GM12878 (cell line): ENCODE measurements around the gene TP63. TPM values are rescaled to one million over a fixed set of nuclear protein-coding genes. Genes with fewer than 3 reads are reported as not detected.

Experiments used
- ATAC-seq: fragments of 200-7000 bp; cut with Tn5 transposase; 3 replicates; pipeline ENCODE4 v1.9.1; 2020; ENCODE audit warnings: mild to moderate bottlenecking, moderate library complexity
- BruUV-seq: library from RNA; stranded (reverse); fragments of 400-500 nt; replicated peaks from 2 replicates; lab custom pipeline; 2021; lab: Mats Ljungman, UMichigan
- CTCF ChIA-PET: fragments of 300-600 bp; sonication (Branson Sonifier 250); formaldehyde crosslinking; extraction: SDS; loops from one replicate; lab custom pipeline; 2021; ENCODE audit warnings: inconsistent platforms; lab: Yijun Ruan, JAX
- POLR2A ChIA-PET: fragments of 350-600 bp; formaldehyde crosslinking; extraction: SDS; loops from one replicate; lab custom pipeline; 2021; ENCODE audit warnings: inconsistent platforms; lab: Charles Lee
- RAD21 ChIA-PET: fragments of 300-600 bp; sonication (Branson Sonifier 250); formaldehyde crosslinking; loops from one replicate; lab custom pipeline; 2023; ENCODE audit warnings: antibody characterized with exemption; ENCODE audit not compliant: unreplicated experiment; lab: Charles Lee
- SMC1A ChIA-PET: fragments of 300-600 bp; sonication (Branson Sonifier 250); formaldehyde crosslinking; loops from one replicate; lab custom pipeline; 2023; ENCODE audit not compliant: unreplicated experiment, uncharacterized antibody; lab: Charles Lee
- DNase-seq: peaks from one replicate; pipeline ENCODE4 v3.0.0-alpha.2; 2011; ENCODE audit warnings: low read depth, low spot score
- FAIRE-seq: peaks from 3 replicates; lab custom pipeline; 2011; peaks lifted over from hg19 to GRCh38; lab: Jason Lieb, UNC
- H2AFZ ChIP-seq: 2 replicates; pipeline ENCODE4 v1.6.0; 2011; ENCODE audit warnings: low read depth, low read length, control low read depth; ENCODE audit not compliant: control insufficient read depth
- H3K27ac ChIP-seq: 2 replicates; pipeline ENCODE4 v1.5.1; 2011; ENCODE audit warnings: control low read depth; ENCODE audit not compliant: control insufficient read depth, insufficient read depth
- H3K27me3 ChIP-seq, 2 experiments: replicated peaks in 1 of 2; 2 replicates each; pipeline versions ENCODE4 v1.6.0 to v1.6.1; 2011; ENCODE audit warnings: low read length in 1 of 2; ENCODE audit not compliant: control insufficient read depth in 2 of 2, insufficient read depth in 2 of 2
- H3K36me3 ChIP-seq, 2 experiments: 2 replicates each; pipeline ENCODE4 v1.5.1; 2011; ENCODE audit warnings: low read length in 1 of 2; ENCODE audit not compliant: control insufficient read depth in 2 of 2, insufficient read depth in 2 of 2
- H3K4me1 ChIP-seq: 2 replicates; pipeline ENCODE4 v1.6.1; 2011; ENCODE audit warnings: mild to moderate bottlenecking, low read length, moderate library complexity, mixed read lengths; ENCODE audit not compliant: control insufficient read depth, insufficient read depth
- H3K4me2 ChIP-seq: 2 replicates; pipeline ENCODE4 v1.6.0; 2011; ENCODE audit warnings: control low read depth; ENCODE audit not compliant: control insufficient read depth, insufficient read depth
- H3K4me3 ChIP-seq: fragments of 200-600 bp; sonication (generic); 2 replicates; pipeline ENCODE4 v1.5.1; 2016
- H3K79me2 ChIP-seq: 2 replicates; pipeline ENCODE4 v1.6.0; 2011; ENCODE audit warnings: low read length; ENCODE audit not compliant: control insufficient read depth, insufficient read depth
- H3K9ac ChIP-seq: 2 replicates; pipeline ENCODE4 v1.8.0; 2011; ENCODE audit warnings: low read length, control low read depth, mixed read lengths; ENCODE audit not compliant: control insufficient read depth, insufficient read depth
- H3K9me3 ChIP-seq: replicated peaks from 3 replicates; pipeline ENCODE4 v1.5.1; 2011; ENCODE audit warnings: mild to moderate bottlenecking, low read length; ENCODE audit not compliant: control insufficient read depth, insufficient read depth
- H4K20me1 ChIP-seq: 2 replicates; pipeline ENCODE4 v1.6.0; 2011; ENCODE audit not compliant: control insufficient read depth, insufficient read depth
- CTCF ChIP-seq, 3 experiments: IDR thresholded peaks in 2 of 3; conservative IDR thresholded peaks in 1 of 3; 2 replicates each; pipeline ENCODE4 v1.5.1; 2011; ENCODE audit warnings: low read depth in 3 of 3, low read length in 3 of 3, mild to moderate bottlenecking in 3 of 3, control low read depth in 2 of 3, moderate library complexity in 2 of 3, inconsistent platforms in 1 of 3, mixed read lengths in 1 of 3; ENCODE audit not compliant: control insufficient read depth in 2 of 3, insufficient read depth in 1 of 3; ENCODE audit errors: extremely low read depth in 1 of 3
- CUX1 ChIP-seq: IDR thresholded peaks from 2 replicates; pipeline ENCODE4 v1.6.1; 2012; ENCODE audit warnings: improper control_type of control experiment, low read depth, low read length; ENCODE audit not compliant: insufficient replicate concordance
- HDGF ChIP-seq: fragments of 450-650 bp; IDR thresholded peaks from 2 replicates; pipeline ENCODE4 v1.6.1; 2016; ENCODE audit warnings: antibody characterized with exemption
- HSF1 ChIP-seq: fragments of 150-350 bp; IDR thresholded peaks from 2 replicates; pipeline ENCODE4 v1.6.1; 2014; ENCODE audit warnings: mild to moderate bottlenecking, low read depth, low read length
- IKZF2 ChIP-seq, 2 experiments: fragments of 450-650 bp; IDR thresholded peaks; 2 replicates each; pipeline ENCODE4 v1.6.1; 2017; ENCODE audit warnings: mild to moderate bottlenecking in 2 of 2, moderate library complexity in 2 of 2
- IRF3 ChIP-seq: fragments of 450-650 bp; IDR thresholded peaks from 2 replicates; pipeline ENCODE4 v1.6.1; 2014; ENCODE audit warnings: mild to moderate bottlenecking
- MEF2B ChIP-seq: fragments of 450-650 bp; IDR thresholded peaks from 2 replicates; pipeline ENCODE4 v1.6.1; 2018; ENCODE audit warnings: mild to moderate bottlenecking, moderate library complexity; ENCODE audit not compliant: partially characterized antibody, poor library complexity, severe bottlenecking
- RBBP5 ChIP-seq: fragments of 200-600 bp; sonication (generic); conservative IDR thresholded peaks from 2 replicates; pipeline ENCODE4 v1.6.1; 2016
- SPI1 ChIP-seq: IDR thresholded peaks from 2 replicates; pipeline ENCODE4 v1.6.1; 2011; ENCODE audit warnings: low read depth, mild to moderate bottlenecking, low read length, moderate library complexity, borderline replicate concordance; ENCODE audit not compliant: insufficient read depth
- STAT1 ChIP-seq: fragments of 450-650 bp; conservative IDR thresholded peaks from 2 replicates; pipeline ENCODE4 v1.6.1; 2014; ENCODE audit warnings: antibody characterized with exemption, mild to moderate bottlenecking
- TARDBP ChIP-seq: IDR thresholded peaks from 2 replicates; pipeline ENCODE4 v1.6.1; 2016; ENCODE audit warnings: borderline replicate concordance
- USF1 ChIP-seq: IDR thresholded peaks from 2 replicates; pipeline ENCODE4 v1.6.1; 2011; ENCODE audit warnings: borderline replicate concordance, low read depth, mild to moderate bottlenecking, moderate library complexity, mixed read lengths, low read length; ENCODE audit not compliant: insufficient read depth; ENCODE audit errors: extremely low read length
- ZBED1 ChIP-seq: IDR thresholded peaks from 2 replicates; pipeline ENCODE4 v1.6.1; 2016; ENCODE audit warnings: borderline replicate concordance
- WGBS: methylation state at CpG from one replicate; pipeline ENCODE4 v1.1.6; 2016; ENCODE audit warnings: low lambda C conversion rate; ENCODE audit not compliant: insufficient replicate concordance, insufficient coverage; ENCODE audit errors: missing lambda C conversion rate; 5-methylcytosine and 5-hydroxymethylcytosine counted together
- in situ Hi-C: fragments of 300-500 bp; cut with MboI; formaldehyde crosslinking; loops from 9 replicates; pipeline ENCODE4 v1.14.3; 2018; ENCODE audit warnings: mixed read lengths
- intact Hi-C: fragments of 100-400 bp; cut with micrococcal nuclease; formaldehyde crosslinking; loops from one replicate; pipeline ENCODE4 v1.14.2; 2022; ENCODE audit not compliant: unreplicated experiment
- polyA plus RNA-seq, 11 experiments: library from polyadenylated mRNA; depleted of rRNA in 4 of 11; unstranded in 6 of 11; stranded (reverse) in 5 of 11; fragments of >200 nt; fragmentation: Nextera tagmentation in 4 of 11; fragmentation: Illumina TruSeq in 1 of 11; extraction: Ambion mirVana in 4 of 11; extraction: Trizol in 1 of 11; gene quantifications; 1 replicate in 1 of 11; 2 replicates in 10 of 11; pipeline versions ENCODE4 v1.2.1 to v1.2.3, GENCODE V29; 2011 to 2016; ENCODE audit warnings: inconsistent platforms in 2 of 11, missing spikeins in 2 of 11, low read depth in 1 of 11
- total RNA-seq, 4 experiments: library from RNA; depleted of rRNA in 3 of 4; stranded (reverse); fragments of >200 nt in 3 of 4; fragmentation: Illumina TruSeq in 1 of 4; extraction: Trizol in 1 of 4; gene quantifications; 2 replicates each; pipeline versions ENCODE4 v1.2.1 to v1.2.3, GENCODE V29; 2013 to 2021

The TP63 gene
- total and polyA plus RNA-seq, 10 of the 15 experiments (the other 5 are each of a cell fraction or from before 2014, with no cell fraction given) = 1.4 to 10.8 (median 6.2) TPM

- Histone ChIP-seq H3K27me3 (no peaks in the 10 kb centered on the region), H3K4me2 (no peak overlapping the region), H3K79me2 (no peaks in the 10 kb centered on the region), H3K9ac (no peak overlapping the region), H2AFZ (no peak overlapping the region; the same call in 1 of the 2 replicates), H3K27ac (no peak overlapping the region), H3K4me1 (no peaks in the 10 kb centered on the region)
- intact Hi-C loops = no loop called here
- ChIA-PET SMC1A (interaction anchor here (0.7 to 1.8 kb wide), 12 partner anchors 9 to 206 kb away, joined by 3 to 7 read pairs (median 3); no protein-coding TSS in a partner anchor), RAD21 (no interaction called here)
- BruUV-seq = no TSS peak
- TF ChIP-seq USF1 (no peak), IRF3 (no peak), MEF2B (no peak), HDGF (no peak), IKZF2 (IDR thresholded peaks at IDR 0.05) (no peak), ZBED1 (no peak), CUX1 (no peak), HSF1 (no peak), STAT1 (no peak), CTCF (IDR thresholded peaks at IDR 0.05 in 2 of 3, conservative IDR thresholded peaks at IDR 0.05 in 1 of 3; ENCODE audit: control insufficient read depth in 2 of 3, extremely low read depth in 1 of 3, insufficient read depth in 1 of 3, low read depth in 3 of 3, low read length in 3 of 3) (no peak), TARDBP (no peak), SPI1 (no peak), RBBP5 (no peak)
- TF ChIP-seq, all 136 proteins: peak for 0
- FAIRE-seq (no peak), DNase-seq (no peak), ATAC-seq (no peak)
- 65% methylated on average over 2 of the region's 2 CpGs for WGBS
- Histone ChIP-seq H3K36me3 (no peaks in the 10 kb centered on the region), H3K4me3 (no peak overlapping the region), H4K20me1 (no peaks in the 10 kb centered on the region), H3K9me3 (no peaks in the 10 kb centered on the region)
- in situ Hi-C loops = no loop called here
- ChIA-PET CTCF (interaction anchor here (0.5 to 1.8 kb wide), 3 partner anchors 8 to 259 kb away, joined by 3 to 5 read pairs (median 4); no protein-coding TSS in a partner anchor), POLR2A (no interaction called here)
Observed at GRCh38 chr3:189772584-189772983, 141.4 kb downstream of the TP63 start.
